HCT116 (cell line): ENCODE results near the gene TBPL1. TPM values are rescaled to one million over a fixed set of nuclear protein-coding genes. Genes with fewer than 3 reads are reported as not detected.

Experiments
- ATAC-seq: fragments of 200-7000 bp; cut with Tn5 transposase; 2 replicates; pipeline ENCODE4 v1.9.1; 2020; ENCODE audit warnings: mild to moderate bottlenecking, moderate library complexity
- BruUV-seq: library from RNA; stranded (reverse); fragments of 400-500 nt; replicated peaks from 2 replicates; lab custom pipeline; 2021; lab: Mats Ljungman, UMichigan
- CTCF ChIA-PET: fragments of 300-600 bp; sonication (Branson Sonifier 250); formaldehyde crosslinking; loops from one replicate; lab custom pipeline; 2021; ENCODE audit warnings: antibody characterized with exemption; lab: Charles Lee
- POLR2A ChIA-PET: fragments of 300-600, 350-600 bp; sonication (Branson Sonifier 250); formaldehyde crosslinking; loops from one replicate; lab custom pipeline; 2021; ENCODE audit warnings: antibody characterized with exemption; lab: Charles Lee
- RAD21 ChIA-PET, 2 experiments: fragments of 300-600 bp; sonication (Branson Sonifier 250); formaldehyde crosslinking; loops; one replicate each; lab custom pipeline; 2023; ENCODE audit warnings: low total read pairs in 2 of 2; ENCODE audit not compliant: uncharacterized antibody in 2 of 2, unreplicated experiment in 2 of 2, low non-redundant PET in 1 of 2; lab: Charles Lee
- DNase-seq: peaks from one replicate; pipeline ENCODE4 v3.0.0-alpha.2; 2010; ENCODE audit warnings: low read depth, low spot score
- H2AFZ ChIP-seq: fragments of 200-600 bp; shearing (Covaris generic), sonication (generic); 2 replicates; pipeline ENCODE4 v1.6.1; 2017; ENCODE audit warnings: low read depth, mixed run types, mixed read lengths, antibody characterized with exemption, low read length; ENCODE audit not compliant: poor library complexity, severe bottlenecking
- H3K27ac ChIP-seq: 2 replicates; pipeline ENCODE4 v1.5.1; 2012; ENCODE audit warnings: low read depth, low read length
- H3K27me3 ChIP-seq: fragments of 200-600 bp; sonication (generic); 2 replicates; pipeline ENCODE4 v1.6.1; 2016; ENCODE audit warnings: mixed run types, low read length, mixed read lengths; ENCODE audit not compliant: insufficient read depth
- H3K36me3 ChIP-seq, 2 experiments: fragments of 200-500 bp in 1 of 2; fragments of 200-600 bp in 1 of 2; sonication (Bioruptor generic) in 1 of 2; sonication (generic) in 1 of 2; 2 replicates each; pipeline versions ENCODE4 v1.5.1 to v1.6.1; 2014 to 2016; ENCODE audit warnings: low read length in 2 of 2, inconsistent platforms in 1 of 2, mixed read lengths in 1 of 2, mixed run types in 1 of 2; ENCODE audit not compliant: insufficient read depth in 2 of 2, control insufficient read depth in 1 of 2
- H3K4me1 ChIP-seq, 2 experiments: fragments of 200-600 bp in 1 of 2; sonication (generic) in 1 of 2; 2 replicates each; pipeline versions ENCODE4 v1.5.1 to v1.6.1; 2012 to 2017; ENCODE audit warnings: low read length in 2 of 2, inconsistent platforms in 1 of 2, mild to moderate bottlenecking in 1 of 2, mixed read lengths in 1 of 2, mixed run types in 1 of 2, moderate library complexity in 1 of 2; ENCODE audit not compliant: insufficient read depth in 2 of 2, control insufficient read depth in 1 of 2
- H3K4me2 ChIP-seq: fragments of 200-600 bp; sonication (generic); 2 replicates; pipeline ENCODE4 v1.6.1; 2017; ENCODE audit warnings: mixed run types, low read length, mixed read lengths
- H3K4me3 ChIP-seq, 2 experiments: fragments of 200-600 bp in 1 of 2; sonication (generic) in 1 of 2; replicated peaks in 1 of 2; 2 replicates each; pipeline ENCODE4 v1.5.1; 2011 to 2016; ENCODE audit warnings: low read length in 2 of 2, control low read depth in 1 of 2, low read depth in 1 of 2, mild to moderate bottlenecking in 1 of 2, mixed read lengths in 1 of 2, mixed run types in 1 of 2
- H3K79me2 ChIP-seq: fragments of 200-600 bp; sonication (generic); 2 replicates; pipeline ENCODE4 v1.6.1; 2017; ENCODE audit warnings: mild to moderate bottlenecking, mixed run types, low read length, moderate library complexity, mixed read lengths; ENCODE audit not compliant: insufficient read depth
- H3K9ac ChIP-seq: fragments of 200-600 bp; sonication (generic); 2 replicates; pipeline ENCODE4 v1.6.1; 2016; ENCODE audit warnings: low read length, mixed read lengths
- H3K9me2 ChIP-seq: fragments of 200-600 bp; sonication (generic), shearing (Covaris generic); 2 replicates; pipeline ENCODE4 v1.6.1; 2017; ENCODE audit warnings: mixed run types, mild to moderate bottlenecking, moderate library complexity; ENCODE audit not compliant: insufficient read depth
- H3K9me3 ChIP-seq, 2 experiments: fragments of 200-500 bp in 1 of 2; fragments of 200-600 bp in 1 of 2; sonication (Bioruptor generic) in 1 of 2; sonication (generic) in 1 of 2; 2 replicates each; pipeline ENCODE4 v1.6.1; 2014 to 2017; ENCODE audit warnings: low read length in 2 of 2, mixed read lengths in 2 of 2, inconsistent platforms in 1 of 2, low read depth in 1 of 2, mild to moderate bottlenecking in 1 of 2, mixed run types in 1 of 2, moderate library complexity in 1 of 2; ENCODE audit not compliant: control insufficient read depth in 1 of 2, insufficient read depth in 1 of 2
- H4K20me1 ChIP-seq: fragments of 200-600 bp; sonication (generic), shearing (Covaris generic); 2 replicates; pipeline ENCODE4 v1.6.1; 2017; ENCODE audit warnings: mixed run types, mild to moderate bottlenecking, moderate library complexity; ENCODE audit not compliant: insufficient read depth
- ATF3 ChIP-seq: IDR thresholded peaks from 2 replicates; pipeline ENCODE4 v1.6.1; 2012
- CBX3 ChIP-seq: IDR thresholded peaks from 2 replicates; pipeline ENCODE4 v1.6.1; 2012; ENCODE audit warnings: low read depth
- CEBPB ChIP-seq: IDR thresholded peaks from 2 replicates; pipeline ENCODE4 v1.6.1; 2012; ENCODE audit warnings: low read depth
- EGR1 ChIP-seq: IDR thresholded peaks from 2 replicates; pipeline ENCODE4 v1.6.1; 2012; ENCODE audit warnings: low read depth
- ELF1 ChIP-seq: IDR thresholded peaks from 2 replicates; pipeline ENCODE4 v1.6.1; 2012; ENCODE audit warnings: low read depth, borderline replicate concordance
- FOSL1 ChIP-seq: IDR thresholded peaks from 2 replicates; pipeline ENCODE4 v1.6.1; 2012; ENCODE audit warnings: low read depth
- JUND ChIP-seq: IDR thresholded peaks from 2 replicates; pipeline ENCODE4 v1.6.1; 2012
- POLR2A ChIP-seq: IDR thresholded peaks from 2 replicates; pipeline ENCODE4 v1.7.0; 2011; ENCODE audit warnings: borderline replicate concordance; ENCODE audit not compliant: insufficient read depth, insufficient read length; ENCODE audit errors: extremely low read depth
- POLR2AphosphoS5 ChIP-seq: IDR thresholded peaks from 2 replicates; pipeline ENCODE4 v1.6.1; 2011; ENCODE audit warnings: mild to moderate bottlenecking, low read depth, low read length, moderate library complexity
- RAD21 ChIP-seq: IDR thresholded peaks from 2 replicates; pipeline ENCODE4 v1.6.1; 2012; ENCODE audit warnings: low read depth, mild to moderate bottlenecking
- SIN3A ChIP-seq: IDR thresholded peaks from 2 replicates; pipeline ENCODE4 v1.6.1; 2012; ENCODE audit warnings: low read depth
- SP1 ChIP-seq: IDR thresholded peaks from 2 replicates; pipeline ENCODE4 v1.6.1; 2012; ENCODE audit warnings: low read depth
- SRF ChIP-seq: IDR thresholded peaks from 2 replicates; pipeline ENCODE4 v1.6.1; 2012; ENCODE audit warnings: low read depth
- ZBTB33 ChIP-seq: IDR thresholded peaks from 2 replicates; pipeline ENCODE4 v1.6.1; 2011; ENCODE audit warnings: mild to moderate bottlenecking, low read length, moderate library complexity; ENCODE audit not compliant: insufficient replicate concordance; ENCODE audit errors: extremely low read depth
- ZFX ChIP-seq: fragments of 450-650 bp; IDR thresholded peaks from 2 replicates; pipeline ENCODE4 v1.6.1; 2017
- ZNF274 ChIP-seq: fragments of 200-500 bp; sonication (Bioruptor generic); IDR thresholded peaks from 2 replicates; pipeline ENCODE4 v1.6.1; 2014; ENCODE audit warnings: mild to moderate bottlenecking, low read depth, low read length, inconsistent platforms
- intact Hi-C: fragments of 100-400 bp; cut with micrococcal nuclease; formaldehyde crosslinking; loops from 2 replicates; pipeline ENCODE4 v1.10.0; 2022
- total RNA-seq: library from RNA; stranded (reverse); gene quantifications from one replicate; pipeline ENCODE4 v1.2.1, GENCODE V29; 2021; ENCODE audit not compliant: unreplicated experiment

TBPL1 gene
- total RNA-seq, 1 experiment from 2014 or later = 34.9 TPM

GRCh38 chr6:133938533-133938932 is 14.5 kb upstream of the TBPL1 start:
- ATAC-seq = no peak
- no TSS peak for BruUV-seq

More at GRCh38 chr6:133938533-133938932, 14.5 kb upstream of the TBPL1 start:
- RAD21 ChIA-PET = no interaction called here
- Histone ChIP-seq H3K4me1 (no peaks in the 10 kb centered on the region), H3K79me2 (no peaks in the 10 kb centered on the region), H3K9me2 (no peaks in the 10 kb centered on the region), H3K4me3 (no peak overlapping the region), H3K27me3 (no peaks in the 10 kb centered on the region), H3K9ac (no peak overlapping the region), H3K36me3 (no peaks in the 10 kb centered on the region), H3K9me3 (no peaks in the 10 kb centered on the region), H3K27ac (no peak overlapping the region), H4K20me1 (no peaks in the 10 kb centered on the region), H3K4me2 (no peak overlapping the region), H2AFZ (no peak overlapping the region)
- no peak for DNase-seq
- TF ChIP-seq CBX3 = no peak
- TF ChIP-seq ELF1 = no peak
- TF ChIP-seq POLR2A = no peak
- no peak for TF ChIP-seq FOSL1
- TF ChIP-seq ZBTB33 = no peak
- no peak for TF ChIP-seq EGR1
- no peak for TF ChIP-seq CEBPB
- TF ChIP-seq ATF3 = no peak
- no peak for TF ChIP-seq ZNF274
- no peak for TF ChIP-seq RAD21
- TF ChIP-seq ZFX = no peak
- TF ChIP-seq POLR2AphosphoS5 = no peak
- TF ChIP-seq SP1 = no peak
- TF ChIP-seq SRF = no peak
- TF ChIP-seq SIN3A = no peak
- no peak for TF ChIP-seq JUND
- POLR2A ChIA-PET = no interaction called here
- intact Hi-C loops = no loop called here
- CTCF ChIA-PET = no interaction called here
